Prostate gland (tissue), 2 donors: ENCODE data around the gene FIG4. TPM values are rescaled to one million over a fixed set of nuclear protein-coding genes. Genes with fewer than 3 reads are reported as not detected.

Source experiments
- DNase-seq: peaks from one replicate; pipeline ENCODE4 v3.0.0-alpha.2; 2019; ENCODE audit warnings: low spot score
- H3K27ac ChIP-seq, 2 donors: fragments of 200-600 bp; sonication (generic); 2 replicates each; pipeline ENCODE4 v1.5.1; 2017 to 2019
- H3K27me3 ChIP-seq: fragments of 200-600 bp; sonication (generic); replicated peaks from 2 replicates; pipeline ENCODE4 v1.5.1; 2019; ENCODE audit not compliant: insufficient read depth
- H3K36me3 ChIP-seq, 2 donors: fragments of 200-600 bp; sonication (generic); 1 replicate in 1 of 2; 2 replicates in 1 of 2; pipeline versions ENCODE4 v1.5.1 to v1.8.1; 2017 to 2019
- H3K4me1 ChIP-seq: fragments of 200-600 bp; sonication (generic); replicated peaks from 2 replicates; pipeline ENCODE4 v1.5.1; 2019
- H3K4me3 ChIP-seq, 2 donors: fragments of 200-600 bp; sonication (generic); 2 replicates each; pipeline ENCODE4 v1.5.1; 2017 to 2019
- H3K9me3 ChIP-seq: fragments of 200-600 bp; sonication (generic); 2 replicates; pipeline ENCODE4 v1.5.1; 2017
- CTCF ChIP-seq, 4 experiments: fragments of 200-600 bp in 2 of 4; fragments of 450-650 bp in 2 of 4; sonication (generic) in 2 of 4; IDR thresholded peaks; 1 replicate in 3 of 4; 2 replicates in 1 of 4; pipeline ENCODE4 v1.5.1; 2016 to 2019; ENCODE audit warnings: antibody characterized with exemption in 4 of 4, mild to moderate bottlenecking in 2 of 4, moderate library complexity in 2 of 4
- POLR2A ChIP-seq: fragments of 450-650 bp; IDR thresholded peaks from one replicate; pipeline ENCODE4 v1.6.1; 2016; ENCODE audit warnings: antibody characterized with exemption, mild to moderate bottlenecking
- POLR2AphosphoS5 ChIP-seq: sonication (generic); formaldehyde crosslinking; IDR thresholded peaks from one replicate; pipeline ENCODE4 v1.6.1; 2017; ENCODE audit warnings: antibody characterized with exemption
- WGBS: methylation state at CpG from one replicate; pipeline ENCODE4 v1.1.5; 2018; 5-methylcytosine and 5-hydroxymethylcytosine counted together
- intact Hi-C: fragments of 100-400 bp; cut with DNase I; formaldehyde crosslinking; loops from one replicate; pipeline ENCODE4 v1.14.2; 2022
- total RNA-seq, 2 donors: library from RNA; depleted of rRNA; stranded (reverse); fragments of >200 nt; gene quantifications; one replicate each; pipeline ENCODE4 v1.1.0, GENCODE V29; 2016

FIG4 gene
- 10 to 100 TPM; 12.7 to 16.6 TPM for total RNA-seq

- DNase-seq: peak; percentile 91
- Histone ChIP-seq H3K36me3 (no peaks in the 10 kb centered on the region), H3K27me3 (no peaks in the 10 kb centered on the region), H3K4me3 (peak within 1 kb of the TSS; percentile 67 to 76), H3K9me3 (no peaks in the 10 kb centered on the region), H3K27ac (peak within 1 kb of the TSS; percentile 85 to 88), H3K4me1 (no peaks in the 10 kb centered on the region)
- TF ChIP-seq CTCF (IDR thresholded peaks at IDR 0.05) (peak in 2 of 4 experiments; percentile 22 to 36), POLR2AphosphoS5 (peak; percentile 91), POLR2A (peak; percentile 73)
- under 1% methylated on average over 44 of the region's 47 CpGs for WGBS
- intact Hi-C loops: no loop called here
These were observed at the start of gene FIG4, which contains the start of gene AK9 for GRCh38 chr6:109690737-109691621. Gene FIG4, plus strand, starts transcription at chr6:109691296. Its CDS starts 140 bp downstream, at chr6:109691436. Gene AK9, minus strand, starts transcription at chr6:109691202. Its CDS starts 15,457 bp downstream, at chr6:109675745.

DNA sequence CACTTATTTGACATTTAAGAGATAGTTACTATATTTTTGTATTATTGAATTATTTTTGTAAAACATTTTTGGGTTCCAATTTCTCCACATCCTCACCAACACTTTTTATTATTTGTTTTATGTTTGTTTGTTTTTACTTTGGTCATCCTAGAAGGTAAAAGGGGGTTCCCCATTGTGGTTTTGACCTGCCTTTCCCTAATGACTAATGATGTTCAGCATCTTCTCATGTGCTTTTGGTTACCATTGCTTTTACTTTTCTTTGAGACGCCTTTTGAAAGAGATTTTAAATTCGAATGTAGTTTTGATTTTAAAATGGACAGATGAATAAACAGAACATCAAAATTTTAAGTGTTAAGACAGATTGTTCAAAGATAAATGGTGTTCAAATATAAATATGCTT, 47.0 kb upstream of the FIG4 start:
- DNase-seq: no peak
- H3K36me3 ChIP-seq: no peaks in the 10 kb centered on the region
- H3K4me3 ChIP-seq: no peak overlapping the region
- H3K9me3 ChIP-seq: no peaks in the 10 kb centered on the region
- H3K4me1 ChIP-seq: no peaks in the 10 kb centered on the region
- no peaks in the 10 kb centered on the region for H3K27me3 ChIP-seq
- H3K27ac ChIP-seq: no peak overlapping the region
- WGBS: 93% methylated on average over 2 of the region's 2 CpGs
- no peak for TF ChIP-seq POLR2AphosphoS5
- TF ChIP-seq POLR2A: no peak
- TF ChIP-seq CTCF (IDR thresholded peaks at IDR 0.05): no peak
- intact Hi-C loops: no loop called here

- intact Hi-C loops: no loop called here
- no peaks in the 10 kb centered on the region for H3K9me3 ChIP-seq
- H3K36me3 ChIP-seq: no peaks in the 10 kb centered on the region
- no peak overlapping the region for H3K4me3 ChIP-seq
- TF ChIP-seq CTCF (IDR thresholded peaks at IDR 0.05): no peak
- no peak for TF ChIP-seq POLR2AphosphoS5
- no peak for TF ChIP-seq POLR2A
- no peak for DNase-seq
- no peak overlapping the region for H3K27ac ChIP-seq
- 40% methylated on average over 5 of the region's 5 CpGs for WGBS
- H3K4me1 ChIP-seq: no peaks in the 10 kb centered on the region
- H3K27me3 ChIP-seq: no peaks in the 10 kb centered on the region
These were observed 37.8 kb upstream of the FIG4 start for GRCh38 chr6:109653264-109653663.

GRCh38 chr6:109655761-109656262, 35.3 kb upstream of the FIG4 start:
- Histone ChIP-seq H3K4me3 (no peak overlapping the region), H3K4me1 (no peaks in the 10 kb centered on the region), H3K36me3 (no peaks in the 10 kb centered on the region), H3K9me3 (no peaks in the 10 kb centered on the region), H3K27me3 (no peaks in the 10 kb centered on the region), H3K27ac (no peak overlapping the region)
- DNase-seq: no peak
- whole genome bisulfite sequencing: 79% methylated on average over 6 of the region's 6 CpGs
- no peak for TF ChIP-seq CTCF (IDR thresholded peaks at IDR 0.05)
- no peak for TF ChIP-seq POLR2A
- no peak for TF ChIP-seq POLR2AphosphoS5
- intact Hi-C loops: no loop called here
